Mammary epithelial cell (primary cell): ENCODE results near the gene ZNF613.

Experiments used
- CTCF ChIP-seq, 2 donors: IDR thresholded peaks in 1 of 2; conservative IDR thresholded peaks in 1 of 2; 2 replicates each; pipeline ENCODE4 v1.5.1; 2011 to 2012; ENCODE audit warnings: inconsistent platforms in 2 of 2, low read length in 2 of 2, mild to moderate bottlenecking in 2 of 2, control low read depth in 1 of 2, low read depth in 1 of 2; ENCODE audit not compliant: insufficient read depth in 1 of 2; ENCODE audit errors: extremely low read depth in 1 of 2
- EZH2 ChIP-seq: IDR thresholded peaks from 2 replicates; pipeline ENCODE4 v1.6.1; 2012; ENCODE audit warnings: low read length, inconsistent platforms, borderline replicate concordance

- TF ChIP-seq CTCF (conservative IDR thresholded peaks at IDR 0.05 in 1 of 2, IDR thresholded peaks at IDR 0.05 in 1 of 2; ENCODE audit: extremely low read depth in 1 of 2, insufficient read depth in 1 of 2, low read depth in 1 of 2, low read length in 2 of 2) (no peak), EZH2 (no peak)
Measured at GRCh38 chr19:51993422-51993821, 66.2 kb downstream of the ZNF613 start.
